Naive thymus-derived CD8-positive, alpha-beta T cell (primary cell): ENCODE results near the gene TAS2R50. TPM values are rescaled to one million over a fixed set of nuclear protein-coding genes. Genes with fewer than 3 reads are reported as not detected.
A peak's percentile ranks its signal among the peaks of the same experiment; 100 is the strongest.

Experiments used
- ATAC-seq, 2 donors: fragments of 150-1000 bp; cut with Tn5 transposase in 1 of 2; sonication (Bioruptor Pico), chemical (Tn5 transposase) in 1 of 2; 1 replicate in 1 of 2; 2 replicates in 1 of 2; pipeline ENCODE4 v1.10.0; 2021; ENCODE audit warnings: mild to moderate bottlenecking in 2 of 2, moderate library complexity in 2 of 2
- POLR2A ChIA-PET: fragments of 350-600 bp; sonication (Branson Sonifier 250); formaldehyde crosslinking; loops from one replicate; lab custom pipeline; 2021; ENCODE audit warnings: antibody characterized with exemption; lab: Charles Lee
- DNase-seq, 10 donors: peaks; one replicate each; pipeline versions ENCODE4 v3.0.0 to v3.0.0-alpha.2; 2020 to 2022
- H3K27ac Mint-ChIP-seq, 10 donors: one replicate each; pipeline ENCODE4 v1.8.0; 2020 to 2022; ENCODE audit warnings: mild to moderate bottlenecking in 10 of 10, mixed read lengths in 10 of 10, moderate library complexity in 4 of 10, inconsistent platforms in 1 of 10
- H3K27me3 Mint-ChIP-seq, 5 donors: one replicate each; pipeline ENCODE4 v1.8.0; 2021 to 2022; ENCODE audit warnings: mixed read lengths in 5 of 5
- H3K36me3 Mint-ChIP-seq, 3 donors: one replicate each; pipeline ENCODE4 v1.8.0; 2020 to 2022; ENCODE audit warnings: mixed read lengths in 3 of 3, mild to moderate bottlenecking in 2 of 3, inconsistent platforms in 1 of 3
- H3K4me1 Mint-ChIP-seq, 4 donors: one replicate each; pipeline ENCODE4 v1.8.0; 2021 to 2022; ENCODE audit warnings: mixed read lengths in 4 of 4
- H3K4me3 Mint-ChIP-seq, 10 donors: one replicate each; pipeline ENCODE4 v1.8.0; 2020 to 2022; ENCODE audit warnings: mild to moderate bottlenecking in 10 of 10, mixed read lengths in 10 of 10, moderate library complexity in 6 of 10, inconsistent platforms in 1 of 10
- H3K9me3 Mint-ChIP-seq, 9 donors: one replicate each; pipeline ENCODE4 v1.8.0; 2020 to 2022; ENCODE audit warnings: mixed read lengths in 9 of 9, mild to moderate bottlenecking in 3 of 9, inconsistent platforms in 1 of 9, moderate library complexity in 1 of 9
- polyA plus RNA-seq, 3 donors: library from polyadenylated mRNA; unstranded; fragments of 300-500 nt; fragmentation: Illumina TruSeq; gene quantifications; one replicate each; pipeline ENCODE4 v1.2.3, GENCODE V29; 2021
- total RNA-seq, 8 experiments: library from RNA in 2 of 8; stranded (reverse) in 2 of 8; gene quantifications; one replicate each; pipeline ENCODE4 v1.2.3 and lab custom pipeline; 2021 to 2026

TAS2R50 gene
- total and polyA plus RNA-seq, 5 experiments from 2014 or later, result 1.2 TPM; not detected in 3

DNA sequence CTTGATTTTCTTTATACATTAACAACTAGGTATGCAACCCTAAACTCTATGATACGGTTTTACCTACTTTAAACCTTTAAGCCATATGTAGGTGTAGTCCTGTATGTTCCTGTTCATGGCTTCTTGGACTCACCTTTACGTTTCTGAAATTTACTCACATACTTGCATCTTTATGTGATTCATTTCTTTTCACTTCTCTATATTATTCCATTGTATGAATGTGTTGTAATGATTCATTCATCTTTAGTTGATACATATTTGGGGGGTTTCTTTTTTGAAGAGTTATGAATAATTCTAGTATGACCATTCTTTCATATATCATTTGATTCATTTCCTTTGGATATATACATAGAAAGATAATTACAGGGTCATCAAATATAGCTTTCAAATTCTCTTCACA is 2.4 kb upstream of the TAS2R50 start:
- Mint-ChIP-seq H3K36me3 (peaks cover 11 to 32% (median 15%) of the 10 kb centered on the region in 3 donors), H3K9me3 (peaks cover 0 to 15% (median 0%) of the 10 kb centered on the region in 9 donors), H3K4me3 (no peak overlapping the region), H3K4me1 (peaks cover 0 to 3% (median 2%) of the 10 kb centered on the region in 4 donors), H3K27ac (no peak overlapping the region), H3K27me3 (peaks cover 0 to 3% (median 0%) of the 10 kb centered on the region in 5 donors)
- POLR2A ChIA-PET, result no interaction called here
- no peak for DNase-seq
- ATAC-seq, result no peak

DNA sequence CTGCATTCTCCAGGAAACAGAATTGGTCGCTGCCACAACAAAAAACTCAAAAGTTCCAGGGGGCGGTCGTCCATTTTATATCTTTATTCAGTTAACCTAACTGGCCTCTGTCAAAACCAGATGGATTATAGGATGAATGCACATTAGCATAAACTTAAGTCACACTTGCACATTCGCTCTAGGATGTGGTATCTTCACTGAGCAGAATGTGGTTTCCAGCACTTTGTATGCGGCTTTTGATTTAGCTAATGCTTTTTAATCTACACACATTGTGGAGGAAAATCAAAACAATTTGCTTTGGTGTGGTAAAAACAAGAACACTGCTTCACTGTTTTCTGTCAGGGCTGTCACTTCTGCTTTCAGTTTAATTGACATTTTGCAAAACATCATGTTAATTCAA is 4.5 kb downstream of the TAS2R50 start:
- Mint-ChIP-seq H3K4me1 (peaks cover 14 to 44% (median 36%) of the 10 kb centered on the region in 4 donors), H3K36me3 (peaks cover 0 to 2% (median 0%) of the 10 kb centered on the region in 3 donors), H3K9me3 (no peaks in the 10 kb centered on the region), H3K4me3 (peak overlapping the region in 8 of 10 donors; percentile 20 to 62 (median 40)), H3K27ac (peak overlapping the region in 4 of 10 donors; percentile 6 to 61 (median 48)), H3K27me3 (peaks cover 0 to 3% (median 0%) of the 10 kb centered on the region in 5 donors)
- ATAC-seq (peak; percentile 97 to 98), DNase-seq (peak in 9 of 10 donors; percentile 21 to 93 (median 80))
- POLR2A ChIA-PET, result interaction anchor here (0.6 kb wide), 2 partner anchors 230 to 1927 kb away, joined by 4 to 5 read pairs; no protein-coding TSS in a partner anchor

- H3K36me3 Mint-ChIP-seq, result peaks cover 0 to 7% (median 3%) of the 10 kb centered on the region in 3 donors
- H3K27me3 Mint-ChIP-seq, result peaks cover 0 to 2% (median 0%) of the 10 kb centered on the region in 5 donors
- ATAC-seq (no peak), DNase-seq (no peak)
- peak overlapping the region in 1 of 10 donors; percentile 4 for H3K27ac Mint-ChIP-seq
- peaks cover 7 to 54% (median 11%) of the 10 kb centered on the region in 4 donors for H3K4me1 Mint-ChIP-seq
- POLR2A ChIA-PET, result no interaction called here
- H3K4me3 Mint-ChIP-seq, result no peak overlapping the region
- H3K9me3 Mint-ChIP-seq, result no peaks in the 10 kb centered on the region
Observed at GRCh38 chr12:10974965-10975364, 11.7 kb downstream of the TAS2R50 start.

DNA sequence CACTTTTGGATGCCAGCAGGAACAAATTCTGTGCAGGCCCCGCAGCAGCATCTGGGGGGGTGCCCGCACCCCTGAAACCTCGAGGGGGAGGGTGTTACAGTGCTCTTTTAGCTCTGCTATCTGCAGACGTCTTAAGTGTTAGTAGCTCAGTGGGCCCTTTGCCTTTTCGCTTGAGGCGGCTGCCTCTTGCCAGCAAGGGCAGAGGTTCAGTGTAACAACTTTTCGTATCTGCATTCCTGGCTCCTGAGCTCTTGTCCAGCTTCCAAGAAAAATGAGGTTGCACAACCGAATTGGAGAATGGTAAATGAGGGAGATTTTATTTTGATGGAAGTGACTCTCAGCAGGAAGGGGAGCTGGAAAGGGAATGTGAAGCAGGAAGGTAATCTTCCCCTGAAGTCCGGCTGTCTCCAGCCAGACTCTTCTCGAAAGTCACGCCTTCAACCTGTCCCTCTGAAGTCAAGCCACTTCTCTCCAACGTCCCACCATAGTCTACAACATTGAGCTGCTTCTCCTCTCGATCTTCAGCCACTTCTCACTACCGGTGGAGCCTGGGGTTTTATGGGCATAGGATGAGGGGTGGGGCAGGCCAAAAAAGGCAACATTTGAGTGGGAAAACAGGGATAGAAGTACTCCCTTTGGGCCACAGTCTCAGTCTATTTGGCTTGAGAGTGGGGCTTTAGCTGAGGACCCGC is 17.8 kb downstream of the TAS2R50 start:
- POLR2A ChIA-PET, result interaction anchor here (0.6 kb wide), 1 partner anchor 12 kb away, joined by 7 read pairs; no protein-coding TSS in a partner anchor
- Mint-ChIP-seq H3K4me3 (no peak overlapping the region), H3K4me1 (peaks cover 0 to 7% (median 0%) of the 10 kb centered on the region in 4 donors), H3K36me3 (peaks cover 4 to 18% (median 16%) of the 10 kb centered on the region in 3 donors), H3K27me3 (no peaks in the 10 kb centered on the region), H3K9me3 (peaks cover 0 to 2% (median 0%) of the 10 kb centered on the region in 9 donors), H3K27ac (peak overlapping the region in 1 of 10 donors; percentile 75)
- no peak for ATAC-seq
- no peak for DNase-seq

- no peak for ATAC-seq
- Mint-ChIP-seq H3K4me1 (peaks cover 0 to 7% (median 0%) of the 10 kb centered on the region in 4 donors), H3K27ac (no peak overlapping the region), H3K4me3 (no peak overlapping the region), H3K36me3 (peaks cover 4 to 24% (median 9%) of the 10 kb centered on the region in 3 donors), H3K9me3 (peaks cover 0 to 2% (median 0%) of the 10 kb centered on the region in 9 donors), H3K27me3 (no peaks in the 10 kb centered on the region)
- POLR2A ChIA-PET, result no interaction called here
- no peak for DNase-seq
Observed at GRCh38 chr12:10967409-10967808, 19.3 kb downstream of the TAS2R50 start.

DNA sequence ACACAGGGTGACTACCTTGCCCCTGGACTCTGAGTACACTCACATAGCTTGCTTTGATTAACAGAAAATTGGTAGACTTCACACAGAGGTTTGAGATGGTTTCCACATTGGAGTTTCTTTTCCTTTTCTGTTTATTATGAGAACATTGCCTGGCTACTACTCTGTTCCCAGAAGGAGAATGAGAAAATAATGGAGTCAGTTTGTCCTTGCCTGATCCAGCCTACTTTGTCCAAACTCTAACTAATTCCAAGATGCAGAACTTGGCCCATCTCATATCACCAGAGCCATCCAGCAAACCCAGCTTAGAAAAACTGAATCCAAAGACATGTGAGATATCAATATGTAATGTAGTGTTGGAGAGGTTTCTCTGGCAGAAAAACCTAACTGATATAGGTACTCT is 20.4 kb downstream of the TAS2R50 start:
- H3K27ac Mint-ChIP-seq, result peak overlapping the region in 1 of 10 donors; percentile 19
- POLR2A ChIA-PET, result no interaction called here
- no peak overlapping the region for H3K4me3 Mint-ChIP-seq
- no peaks in the 10 kb centered on the region for H3K27me3 Mint-ChIP-seq
- no peak for DNase-seq
- peaks cover 4 to 24% (median 9%) of the 10 kb centered on the region in 3 donors for H3K36me3 Mint-ChIP-seq
- H3K9me3 Mint-ChIP-seq, result peaks cover 0 to 2% (median 0%) of the 10 kb centered on the region in 9 donors
- H3K4me1 Mint-ChIP-seq, result peaks cover 0 to 15% (median 6%) of the 10 kb centered on the region in 4 donors
- no peak for ATAC-seq

DNA sequence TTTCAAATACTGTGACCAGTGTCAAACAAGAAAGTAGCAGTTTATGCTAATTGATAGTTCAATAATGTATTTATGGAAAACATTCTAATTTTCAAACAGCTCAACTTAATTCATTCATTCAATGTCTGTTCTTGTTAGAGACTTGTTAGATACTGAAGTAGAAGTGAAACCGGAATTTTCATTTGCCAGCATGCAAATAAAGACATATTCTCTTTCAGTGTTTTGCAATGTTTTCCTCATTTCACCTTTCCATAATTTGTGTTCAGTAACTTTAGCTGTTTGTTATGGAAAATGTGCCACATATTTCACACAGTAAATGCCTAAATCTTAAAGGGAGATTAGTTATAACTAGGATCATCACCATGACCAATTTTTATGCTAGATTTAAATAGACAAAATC is 21.2 kb downstream of the TAS2R50 start:
- DNase-seq (no peak), ATAC-seq (no peak)
- peaks cover 6 to 24% (median 14%) of the 10 kb centered on the region in 4 donors for H3K4me1 Mint-ChIP-seq
- no peak overlapping the region for H3K27ac Mint-ChIP-seq
- POLR2A ChIA-PET, result no interaction called here
- H3K9me3 Mint-ChIP-seq, result peaks cover 0 to 2% (median 0%) of the 10 kb centered on the region in 9 donors
- H3K36me3 Mint-ChIP-seq, result peaks cover 4 to 24% (median 9%) of the 10 kb centered on the region in 3 donors
- no peaks in the 10 kb centered on the region for H3K27me3 Mint-ChIP-seq
- H3K4me3 Mint-ChIP-seq, result no peak overlapping the region

DNA sequence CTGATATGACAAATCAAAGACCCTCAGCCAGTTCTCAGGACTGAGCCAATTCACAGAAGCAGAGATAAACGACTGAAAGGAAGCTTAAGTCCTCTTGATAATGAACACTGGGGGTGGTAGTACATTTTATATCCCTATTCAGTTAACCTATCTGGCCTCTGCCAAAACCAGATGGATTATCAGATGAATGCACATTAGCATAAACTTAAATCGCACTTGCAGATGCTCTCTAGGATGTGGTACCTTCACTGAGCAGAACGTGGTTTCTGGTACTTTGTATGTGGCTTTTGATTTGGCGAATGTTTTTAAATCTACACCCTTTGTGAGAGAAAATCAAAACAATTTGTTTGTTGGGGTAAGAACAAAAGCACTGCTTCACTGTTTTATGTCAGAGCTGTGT is 26.5 kb downstream of the TAS2R50 start:
- ATAC-seq, result peak; percentile 61 to 94
- Mint-ChIP-seq H3K36me3 (peaks cover 13 to 46% (median 31%) of the 10 kb centered on the region in 3 donors), H3K4me1 (peaks cover 18 to 54% (median 31%) of the 10 kb centered on the region in 4 donors), H3K27me3 (peaks cover 0 to 1% (median 0%) of the 10 kb centered on the region in 5 donors), H3K4me3 (peak overlapping the region in 4 of 10 donors; percentile 6 to 47 (median 18)), H3K9me3 (peaks cover 0 to 18% (median 12%) of the 10 kb centered on the region in 9 donors), H3K27ac (peak overlapping the region in 2 of 10 donors; percentile 2 to 47)
- POLR2A ChIA-PET, result no interaction called here
- peak in 4 of 10 donors; percentile 54 to 86 (median 72) for DNase-seq

DNA sequence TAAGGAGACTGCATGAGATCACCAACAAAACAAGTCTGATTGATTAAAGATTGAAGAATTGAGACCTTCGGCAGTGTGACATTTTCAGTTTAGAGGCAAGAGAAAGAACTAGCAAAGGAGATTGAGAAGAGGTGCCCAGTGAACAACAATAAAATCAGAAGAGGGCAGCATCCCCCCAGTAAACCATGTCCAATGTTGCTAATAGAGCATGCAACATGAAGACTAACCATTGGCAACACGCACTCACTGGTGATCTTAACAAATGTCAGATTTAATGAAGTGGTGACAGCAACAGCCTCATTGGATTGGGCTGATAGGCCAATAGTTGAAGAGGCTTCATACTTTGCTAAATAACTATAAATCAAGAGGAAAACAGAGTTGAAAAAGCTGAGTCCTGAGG is 26.9 kb downstream of the TAS2R50 start:
- Mint-ChIP-seq H3K9me3 (peaks cover 0 to 22% (median 13%) of the 10 kb centered on the region in 9 donors), H3K27me3 (peaks cover 0 to 1% (median 0%) of the 10 kb centered on the region in 5 donors), H3K27ac (peak overlapping the region in 2 of 10 donors; percentile 2 to 47), H3K36me3 (peaks cover 13 to 48% (median 35%) of the 10 kb centered on the region in 3 donors), H3K4me3 (peak overlapping the region in 3 of 10 donors; percentile 5 to 20 (median 15)), H3K4me1 (peaks cover 18 to 57% (median 33%) of the 10 kb centered on the region in 4 donors)
- DNase-seq (no peak), ATAC-seq (peak in 1 of 2 donors; percentile 2)
- POLR2A ChIA-PET, result no interaction called here

DNA sequence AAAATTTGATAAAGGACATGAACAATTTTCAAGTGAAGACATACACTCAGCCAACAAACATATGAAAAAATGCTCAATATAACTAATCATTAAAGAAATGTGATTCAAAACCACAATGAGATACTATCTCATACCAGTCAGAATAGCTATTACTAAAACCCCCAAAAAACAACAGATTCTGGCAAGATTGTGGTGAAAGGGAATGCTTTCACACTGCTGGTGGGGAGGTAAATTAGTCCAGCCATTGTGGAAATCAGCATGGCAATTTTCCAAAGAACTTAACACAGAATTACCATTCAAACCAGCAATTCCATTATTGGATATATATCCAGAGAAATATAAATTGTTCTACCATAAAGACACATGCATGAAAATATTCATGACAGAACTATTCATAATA is 29.0 kb downstream of the TAS2R50 start:
- Mint-ChIP-seq H3K27ac (peak overlapping the region in 1 of 10 donors; percentile 29), H3K9me3 (peaks cover 0 to 29% (median 19%) of the 10 kb centered on the region in 9 donors), H3K4me3 (no peak overlapping the region), H3K4me1 (peaks cover 20 to 78% (median 39%) of the 10 kb centered on the region in 4 donors), H3K27me3 (peaks cover 0 to 1% (median 0%) of the 10 kb centered on the region in 5 donors), H3K36me3 (peaks cover 12 to 57% (median 52%) of the 10 kb centered on the region in 3 donors)
- DNase-seq, result no peak
- POLR2A ChIA-PET, result no interaction called here
- ATAC-seq, result no peak

GRCh38 chr12:10956085-10956484 is 30.6 kb downstream of the TAS2R50 start:
- no peak overlapping the region for H3K27ac Mint-ChIP-seq
- peaks cover 18 to 68% (median 30%) of the 10 kb centered on the region in 4 donors for H3K4me1 Mint-ChIP-seq
- H3K4me3 Mint-ChIP-seq, result no peak overlapping the region
- DNase-seq (no peak), ATAC-seq (no peak)
- peaks cover 0 to 29% (median 20%) of the 10 kb centered on the region in 9 donors for H3K9me3 Mint-ChIP-seq
- peaks cover 0 to 1% (median 0%) of the 10 kb centered on the region in 5 donors for H3K27me3 Mint-ChIP-seq
- POLR2A ChIA-PET, result no interaction called here
- peaks cover 14 to 67% (median 55%) of the 10 kb centered on the region in 3 donors for H3K36me3 Mint-ChIP-seq

DNA sequence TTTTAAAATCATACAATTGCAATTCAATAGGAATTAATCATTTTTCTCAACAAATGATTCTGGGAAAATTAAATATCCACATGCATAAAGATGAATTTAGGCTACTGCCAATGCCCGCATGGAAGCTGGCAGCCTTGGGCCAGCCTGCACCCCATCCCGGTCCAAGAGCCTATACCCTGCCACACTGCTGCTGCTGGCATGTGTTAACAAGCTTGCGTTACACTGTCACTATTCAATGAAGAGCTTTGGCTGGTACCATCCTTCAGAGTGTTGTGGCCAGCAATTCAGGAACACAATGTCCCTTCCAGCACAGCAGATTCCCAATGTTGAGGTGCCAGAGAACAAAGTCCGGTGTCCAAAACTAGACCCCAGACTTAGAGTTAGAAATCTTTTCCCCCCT is 34.1 kb downstream of the TAS2R50 start:
- H3K4me3 Mint-ChIP-seq, result no peak overlapping the region
- POLR2A ChIA-PET, result interaction anchor here (0.5 kb wide), 1 partner anchor 67 kb away, joined by 3 read pairs; no protein-coding TSS in a partner anchor
- peaks cover 0 to 1% (median 0%) of the 10 kb centered on the region in 5 donors for H3K27me3 Mint-ChIP-seq
- peaks cover 2 to 40% (median 13%) of the 10 kb centered on the region in 4 donors for H3K4me1 Mint-ChIP-seq
- DNase-seq (no peak), ATAC-seq (no peak)
- H3K36me3 Mint-ChIP-seq, result peaks cover 13 to 74% (median 51%) of the 10 kb centered on the region in 3 donors
- peak overlapping the region in 1 of 10 donors; percentile 7 for H3K27ac Mint-ChIP-seq
- H3K9me3 Mint-ChIP-seq, result peaks cover 0 to 43% (median 20%) of the 10 kb centered on the region in 9 donors
